GM19043 (cell line): ENCODE results near the gene RAD51B.
A peak's percentile ranks its signal among the peaks of the same experiment; 100 is the strongest.
"Not testable (repeated sequence)": the region's sequence is repeated elsewhere in the genome, so short reads cannot be mapped to it uniquely, and the experiment has no call there.

Source experiments
- ATAC-seq: cut with Tn5 transposase; IDR thresholded peaks from one replicate; pipeline ENCODE4 v1.9.1; 2021; ENCODE audit warnings: low read depth; ENCODE audit not compliant: unreplicated experiment

RAD51B gene

GRCh38 chr14:68191567-68192321 is 372.2 kb downstream of the RAD51B start:
- ATAC-seq: no peak

- ATAC-seq: no peak
Measured at GRCh38 chr14:68192935-68193334, 373.4 kb downstream of the RAD51B start.

GRCh38 chr14:68193970-68194681 is 374.5 kb downstream of the RAD51B start:
- ATAC-seq: no peak

- no peak for ATAC-seq
Measured at GRCh38 chr14:68195126-68195525, 375.5 kb downstream of the RAD51B start.

GRCh38 chr14:68198713-68199495 is 379.3 kb downstream of the RAD51B start:
- ATAC-seq: no peak

- ATAC-seq: no peak
Measured at GRCh38 chr14:68199554-68200151, 380.1 kb downstream of the RAD51B start.

- ATAC-seq: no peak
Measured at GRCh38 chr14:68203871-68204270, 384.3 kb downstream of the RAD51B start.

- no peak for ATAC-seq
Measured at GRCh38 chr14:68208218-68208617, 388.6 kb downstream of the RAD51B start.

- no peak for ATAC-seq
Measured at GRCh38 chr14:68208626-68209317, 389.2 kb downstream of the RAD51B start.

- ATAC-seq: peak; percentile 84
Measured at GRCh38 chr14:68210729-68211299, 391.2 kb downstream of the RAD51B start.

GRCh38 chr14:68211421-68211820 is 391.8 kb downstream of the RAD51B start:
- no peak for ATAC-seq

- no peak for ATAC-seq
Measured at GRCh38 chr14:68211886-68212285, 392.3 kb downstream of the RAD51B start.

GRCh38 chr14:68212361-68212760 is 392.8 kb downstream of the RAD51B start:
- ATAC-seq: no peak

GRCh38 chr14:68214431-68214830 is 394.9 kb downstream of the RAD51B start:
- no peak for ATAC-seq

GRCh38 chr14:68215629-68216028 is 396.1 kb downstream of the RAD51B start:
- ATAC-seq: no peak

- no peak for ATAC-seq
Measured at GRCh38 chr14:68216079-68216478, 396.5 kb downstream of the RAD51B start.

GRCh38 chr14:68216957-68217356 is 397.4 kb downstream of the RAD51B start:
- no peak for ATAC-seq

GRCh38 chr14:68217791-68218340 is 398.3 kb downstream of the RAD51B start:
- ATAC-seq: no peak

- ATAC-seq: no peak
Measured at GRCh38 chr14:68219407-68219806, 399.8 kb downstream of the RAD51B start.

GRCh38 chr14:68221046-68221445 is 401.5 kb downstream of the RAD51B start:
- not testable (repeated sequence) for ATAC-seq
